PFSK-1 (cell line): ENCODE results near the gene RAB4A.

Experiments
- FOXP2 ChIP-seq: optimal IDR thresholded peaks from 2 replicates; pipeline ENCODE3; 2011; ENCODE audit warnings: borderline replicate concordance, control low read depth, inconsistent platforms; ENCODE audit not compliant: insufficient read depth; ENCODE audit errors: extremely low read length, extremely low read depth
- POLR2AphosphoS5 ChIP-seq: IDR thresholded peaks from 2 replicates; pipeline ENCODE4 v1.6.1; 2012; ENCODE audit warnings: low read depth, mild to moderate bottlenecking, control low read depth, low read length, moderate library complexity
- REST ChIP-seq, 2 experiments: IDR thresholded peaks; 2 replicates each; pipeline versions ENCODE4 v1.6.1 to v1.8.0; 2011 to 2012; ENCODE audit warnings: low read depth in 2 of 2, low read length in 2 of 2, control low read depth in 1 of 2, inconsistent platforms in 1 of 2, mild to moderate bottlenecking in 1 of 2, moderate library complexity in 1 of 2; ENCODE audit not compliant: insufficient read depth in 1 of 2
- SIN3A ChIP-seq: IDR thresholded peaks from 2 replicates; pipeline ENCODE4 v1.6.1; 2012; ENCODE audit warnings: mild to moderate bottlenecking, low read length, moderate library complexity, borderline replicate concordance; ENCODE audit not compliant: insufficient read depth
- TAF1 ChIP-seq: IDR thresholded peaks from 2 replicates; pipeline ENCODE4 v1.6.1; 2012; ENCODE audit warnings: low read length, control low read depth, borderline replicate concordance; ENCODE audit not compliant: insufficient read depth

Gene RAB4A

DNA sequence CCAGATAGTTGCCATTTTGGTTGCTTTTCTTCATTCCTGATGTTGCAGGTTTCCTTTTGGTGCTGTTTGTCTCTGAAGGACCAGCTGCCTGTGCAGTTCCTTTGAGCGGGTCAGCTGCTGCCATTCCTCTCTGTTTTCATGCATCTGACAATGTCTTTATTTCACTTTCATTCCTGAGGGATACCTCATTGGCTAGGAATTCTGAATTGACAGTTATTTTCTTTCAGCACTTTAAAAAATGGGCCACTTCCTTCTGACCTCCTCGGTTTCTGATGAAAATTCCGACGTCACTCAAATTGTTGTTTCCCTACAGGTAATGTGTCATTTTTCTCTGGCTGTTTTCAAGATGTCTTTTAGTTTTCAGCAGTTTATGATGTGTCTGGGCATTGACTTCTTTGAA lies 47.1 kb downstream of the RAB4A start:
- TF ChIP-seq TAF1 (no peak), REST (IDR thresholded peaks at IDR 0.05; ENCODE audit: insufficient read depth in 1 of 2, low read depth in 2 of 2, low read length in 2 of 2) (no peak), FOXP2 (no peak), POLR2AphosphoS5 (no peak), SIN3A (no peak)

- TF ChIP-seq TAF1 (no peak), SIN3A (no peak), FOXP2 (no peak), REST (IDR thresholded peaks at IDR 0.05; ENCODE audit: insufficient read depth in 1 of 2, low read depth in 2 of 2, low read length in 2 of 2) (no peak), POLR2AphosphoS5 (no peak)
Measured at GRCh38 chr1:229319487-229319886, 48.6 kb downstream of the RAB4A start.

- no peak for TF ChIP-seq SIN3A
- no peak for TF ChIP-seq TAF1
- no peak for TF ChIP-seq REST (IDR thresholded peaks at IDR 0.05; ENCODE audit: insufficient read depth in 1 of 2, low read depth in 2 of 2, low read length in 2 of 2)
- TF ChIP-seq POLR2AphosphoS5: no peak
- no peak for TF ChIP-seq FOXP2
Measured at GRCh38 chr1:229323201-229323600, 52.3 kb downstream of the RAB4A start.

DNA sequence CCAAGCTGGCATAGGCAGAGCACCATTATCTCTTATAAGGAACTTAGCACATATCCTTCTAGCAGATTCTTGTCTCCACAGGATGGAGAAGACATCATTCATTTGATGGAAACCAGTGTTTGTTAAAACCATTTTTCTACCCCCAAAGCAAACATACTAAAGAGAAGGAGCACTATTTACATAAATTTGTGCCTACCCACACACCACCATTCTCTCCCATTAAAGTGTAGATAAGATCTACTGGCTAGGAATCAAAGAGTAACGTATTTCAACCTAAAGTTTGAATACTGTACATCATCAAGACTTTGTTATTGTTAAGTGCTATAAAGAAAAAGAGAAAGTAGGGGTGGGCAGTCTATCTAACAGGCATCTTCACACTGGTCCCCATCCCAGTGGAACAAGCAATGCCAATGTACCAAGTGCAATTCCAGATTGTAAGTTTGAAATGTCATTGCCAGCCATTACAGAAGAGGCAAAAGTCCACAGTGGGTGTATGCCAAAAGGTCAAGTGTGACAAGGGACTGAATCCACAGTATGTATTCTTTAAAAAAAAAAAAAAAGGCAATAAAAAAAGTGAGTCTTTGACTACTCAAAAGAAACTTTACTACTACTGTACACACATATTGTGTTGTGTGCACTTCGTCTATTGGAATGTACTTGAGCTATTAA lies 53.1 kb downstream of the RAB4A start:
- TF ChIP-seq TAF1: no peak
- no peak for TF ChIP-seq SIN3A
- TF ChIP-seq FOXP2: no peak
- no peak for TF ChIP-seq REST (IDR thresholded peaks at IDR 0.05; ENCODE audit: insufficient read depth in 1 of 2, low read depth in 2 of 2, low read length in 2 of 2)
- no peak for TF ChIP-seq POLR2AphosphoS5
